AG04449 (cell line): ENCODE measurements around the gene ADAMTSL1.

Experiments used
- CTCF ChIA-PET: fragments of 350-600 bp; formaldehyde crosslinking; extraction: SDS; loops from one replicate; lab custom pipeline; 2021; ENCODE audit warnings: antibody characterized with exemption; lab: Yijun Ruan, JAX
- POLR2A ChIA-PET: fragments of 400-600, 350-600 bp; formaldehyde crosslinking; extraction: SDS; loops from one replicate; lab custom pipeline; 2020; ENCODE audit warnings: antibody characterized with exemption, inconsistent platforms; lab: Yijun Ruan, JAX
- DNase-seq: peaks from one replicate; pipeline ENCODE4 v3.0.0-alpha.2; 2010; ENCODE audit warnings: low read depth, low spot score
- H3K4me3 ChIP-seq: 2 replicates; pipeline ENCODE4 v1.5.1; 2011; ENCODE audit warnings: low read depth, mild to moderate bottlenecking, control low read depth, low read length
- TF ChIP-seq, protein P1 (sequence below): IDR thresholded peaks from one replicate; pipeline ENCODE4 v1.5.1; 2011; ENCODE audit warnings: mild to moderate bottlenecking, moderate library complexity, low read length, control low read depth, inconsistent platforms; ENCODE audit not compliant: insufficient read depth; ENCODE audit errors: missing control alignments

The ADAMTSL1 gene

GRCh38 chr9:18658804-18659705 is 185.1 kb downstream of the ADAMTSL1 start:
- CTCF ChIA-PET = no interaction called here
- no peak for DNase-seq
- H3K4me3 ChIP-seq = no peak overlapping the region
- TF ChIP-seq, protein P1, sequence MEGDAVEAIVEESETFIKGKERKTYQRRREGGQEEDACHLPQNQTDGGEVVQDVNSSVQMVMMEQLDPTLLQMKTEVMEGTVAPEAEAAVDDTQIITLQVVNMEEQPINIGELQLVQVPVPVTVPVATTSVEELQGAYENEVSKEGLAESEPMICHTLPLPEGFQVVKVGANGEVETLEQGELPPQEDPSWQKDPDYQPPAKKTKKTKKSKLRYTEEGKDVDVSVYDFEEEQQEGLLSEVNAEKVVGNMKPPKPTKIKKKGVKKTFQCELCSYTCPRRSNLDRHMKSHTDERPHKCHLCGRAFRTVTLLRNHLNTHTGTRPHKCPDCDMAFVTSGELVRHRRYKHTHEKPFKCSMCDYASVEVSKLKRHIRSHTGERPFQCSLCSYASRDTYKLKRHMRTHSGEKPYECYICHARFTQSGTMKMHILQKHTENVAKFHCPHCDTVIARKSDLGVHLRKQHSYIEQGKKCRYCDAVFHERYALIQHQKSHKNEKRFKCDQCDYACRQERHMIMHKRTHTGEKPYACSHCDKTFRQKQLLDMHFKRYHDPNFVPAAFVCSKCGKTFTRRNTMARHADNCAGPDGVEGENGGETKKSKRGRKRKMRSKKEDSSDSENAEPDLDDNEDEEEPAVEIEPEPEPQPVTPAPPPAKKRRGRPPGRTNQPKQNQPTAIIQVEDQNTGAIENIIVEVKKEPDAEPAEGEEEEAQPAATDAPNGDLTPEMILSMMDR = no peak
- POLR2A ChIA-PET = no interaction called here

DNA sequence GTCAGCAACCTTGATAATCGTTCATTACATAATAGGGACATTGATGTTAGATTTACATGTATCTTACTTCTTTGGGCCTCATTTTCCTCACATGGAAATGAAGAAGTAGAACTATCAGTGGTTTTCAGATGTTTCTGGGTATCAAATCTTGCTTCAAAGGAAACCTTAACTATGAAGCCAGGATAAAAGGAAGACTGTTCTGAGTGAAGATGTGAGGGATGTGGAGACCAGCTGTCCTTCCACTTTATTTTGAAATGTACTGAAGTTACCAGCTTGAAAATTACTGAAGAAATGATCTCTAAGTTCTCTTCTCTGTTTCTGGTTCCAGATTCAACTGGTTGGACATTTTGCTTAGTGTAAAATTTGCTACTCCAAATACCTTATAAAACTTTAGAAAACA is 186.0 kb downstream of the ADAMTSL1 start:
- TF ChIP-seq, protein P1 = no peak
- POLR2A ChIA-PET = no interaction called here
- H3K4me3 ChIP-seq = no peak overlapping the region
- no peak for DNase-seq
- CTCF ChIA-PET = no interaction called here

- no peak for DNase-seq
- CTCF ChIA-PET = interaction anchor here (1.0 kb wide), 1 partner anchor 11 kb away, joined by 3 read pairs; no protein-coding TSS in a partner anchor
- POLR2A ChIA-PET = no interaction called here
- TF ChIP-seq, protein P1 = no peak
- H3K4me3 ChIP-seq = no peak overlapping the region
Observed at GRCh38 chr9:18662320-18662719, 188.4 kb downstream of the ADAMTSL1 start.

- CTCF ChIA-PET = interaction anchor here (1.7 kb wide), 1 partner anchor 18 kb away, joined by 4 read pairs; no protein-coding TSS in a partner anchor
- no peak for DNase-seq
- POLR2A ChIA-PET = no interaction called here
- H3K4me3 ChIP-seq = no peak overlapping the region
- TF ChIP-seq, protein P1 = no peak
Observed at GRCh38 chr9:18665947-18666346, 192.0 kb downstream of the ADAMTSL1 start.

GRCh38 chr9:18666348-18666747 is 192.4 kb downstream of the ADAMTSL1 start:
- no peak for DNase-seq
- CTCF ChIA-PET = interaction anchor here (1.0 to 1.7 kb wide), 2 partner anchors 18 to 23 kb away, joined by 3 to 4 read pairs; no protein-coding TSS in a partner anchor
- POLR2A ChIA-PET = interaction anchor here (0.9 kb wide), 1 partner anchor 177 kb away, joined by 4 read pairs; no protein-coding TSS in a partner anchor

More at GRCh38 chr9:18666348-18666747, 192.4 kb downstream of the ADAMTSL1 start:
- no peak overlapping the region for H3K4me3 ChIP-seq
- TF ChIP-seq, protein P1 = no peak
